Measurements from ENCODE around the gene CHRND. TPM values are rescaled to one million over a fixed set of nuclear protein-coding genes. Genes with fewer than 3 reads are reported as not detected.

Gene CHRND
- total and polyA plus RNA-seq, 2 of the 13 experiments (the other 11 are each of a cell fraction or from before 2014, with no cell fraction given) = 0.18 TPM; not detected in 1

DNA sequence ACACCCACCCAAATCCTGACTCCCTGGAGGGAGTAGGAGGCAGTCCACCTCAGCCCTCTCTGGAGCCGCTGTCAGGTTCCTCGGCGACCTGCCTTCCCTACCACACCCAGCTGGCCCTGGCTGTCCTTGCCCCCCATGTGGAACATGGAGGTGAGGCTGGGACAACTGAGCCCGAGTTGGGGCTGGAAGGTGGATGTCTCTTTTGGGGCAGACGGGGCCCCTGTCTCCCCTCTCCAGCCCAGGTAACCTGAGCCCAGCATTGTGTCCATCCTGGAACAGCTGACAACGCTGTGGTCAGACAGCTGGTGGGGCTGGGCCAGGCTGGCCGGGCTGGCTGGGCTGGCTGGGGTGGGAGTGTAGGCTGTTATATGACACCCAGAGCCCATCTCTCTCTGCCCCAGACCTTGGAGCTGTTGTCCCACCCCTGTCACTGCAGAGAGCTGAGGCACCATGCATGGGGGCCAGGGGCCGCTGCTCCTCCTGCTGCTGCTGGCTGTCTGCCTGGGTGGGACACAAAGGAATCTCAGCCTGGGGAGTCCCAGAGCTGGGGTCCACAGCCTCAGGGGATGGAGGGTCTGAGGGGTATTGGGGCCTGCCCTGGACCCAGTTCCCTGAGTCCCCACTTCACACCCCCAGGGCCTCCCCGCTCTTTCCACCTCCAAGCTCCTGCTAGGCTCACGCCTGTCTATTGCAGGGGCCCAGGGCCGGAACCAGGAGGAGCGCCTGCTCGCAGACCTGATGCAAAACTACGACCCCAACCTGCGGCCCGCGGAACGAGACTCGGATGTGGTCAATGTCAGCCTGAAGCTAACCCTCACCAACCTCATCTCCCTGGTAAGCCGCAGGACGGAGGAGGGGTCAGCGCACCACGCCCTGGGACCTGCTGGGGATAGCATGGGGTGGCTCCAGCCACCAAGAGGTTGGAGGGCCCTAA is 13.6 kb downstream of the CHRND start, which contains the start of gene CHRNG:
TSS of gene CHRNG (plus strand) at position 395 of the 934 bp plus-strand sequence. CDS start at position 451, 56 bp downstream.
- no peak within 1 kb of the TSS for H2AFZ ChIP-seq (ENCODE audit: low read length)
- no peak within 1 kb of the TSS for H3K4me2 ChIP-seq (ENCODE audit: low read depth, low read length)
- peak; percentile 34 for ATAC-seq
- in situ Hi-C loops (cut with HindIII; ENCODE audit: extremely low pct_ligation_motif_present, low pct_unique_long_range_greater_than_20kb) = no loop called here
- peaks cover 7% of the 10 kb centered on the region for H3K9me3 ChIP-seq (ENCODE audit: low read length)
- ChIA-PET CTCF (ENCODE audit: low intra/inter-chr PET ratio, low total read pairs) (no interaction called here), POLR2A (interaction anchor here (1.2 kb wide), 1 partner anchor 11 kb away, joined by 7 read pairs; the partner anchor contains the start of genes EIF4E2 and TIGD1)
- 0 out of 2 replicates have a peak, but pooled peaks cover 6% of the 10 kb centered on the region for H3K4me1 ChIP-seq (ENCODE audit: insufficient read depth, low read length)
- H3K27ac ChIP-seq (ENCODE audit: extremely low read length, insufficient read depth, low read length) = no peak within 1 kb of the TSS
- peaks cover 0 to 11% of the 10 kb centered on the region in 2 experiments; a peak in 2 of 5 replicates for H3K27me3 ChIP-seq (ENCODE audit: control insufficient read depth in 1 of 2, insufficient read depth in 2 of 2, low read length in 2 of 2)
- H3K4me3 ChIP-seq (replicated peaks in 1 of 3; ENCODE audit: insufficient read depth in 1 of 3, low read depth in 2 of 3, low read length in 3 of 3) = no peak within 1 kb of the TSS
- 43% methylated on average over 19 of the region's 23 CpGs for WGBS (ENCODE audit: low lambda C conversion rate)
- no peak for FAIRE-seq
- H3K36me3 ChIP-seq (replicated peaks in 1 of 2; ENCODE audit: control insufficient read depth in 1 of 2, insufficient read depth in 2 of 2, low read length in 2 of 2) = no peaks in the 10 kb centered on the region; a peak in 1 of 5 replicates
- no peaks in the 10 kb centered on the region; the same call in 1 of the 2 replicates for H4K20me1 ChIP-seq (ENCODE audit: insufficient read depth, low read length)
- no TSS peak for BruUV-seq (replicated peaks)
- intact Hi-C loops (cut with micrococcal nuclease; ENCODE audit: unreplicated experiment) = no loop called here
- H3K9ac ChIP-seq (ENCODE audit: insufficient read depth, low read depth, low read length) = no peak within 1 kb of the TSS
- no peak for DNase-seq (ENCODE audit: low spot score)
- no peaks in the 10 kb centered on the region for H3K79me2 ChIP-seq (ENCODE audit: insufficient read depth, low read length)
- TF ChIP-seq KDM2A (CRISPR knock-in tag; IDR thresholded peaks at IDR 0.05; ENCODE audit: borderline replicate concordance, low read depth) (0 out of 2 replicates have a peak, but pooled peaks have one; percentile 21), AGO2 (optimal IDR thresholded peaks at IDR 0.05; ENCODE audit: low read depth, low read length) (peak; percentile 73), POLR2A (IDR thresholded peaks at IDR 0.05; ENCODE audit: insufficient read depth in 1 of 2, low read depth in 2 of 2, low read length in 2 of 2) (0 out of 4 replicates have a peak, but pooled peaks of 1 of the 2 experiments have one; percentile 10), ZNF225 (CRISPR knock-in tag; IDR thresholded peaks at IDR 0.05) (0 out of 2 replicates have a peak, but pooled peaks have one; percentile 17), ZNF839 (CRISPR knock-in tag; IDR thresholded peaks at IDR 0.05; ENCODE audit: borderline replicate concordance) (no peak), CHD2 (IDR thresholded peaks at IDR 0.05; ENCODE audit: low read depth, low read length) (no peak), KAT8 (CRISPR knock-in tag; IDR thresholded peaks at IDR 0.05) (no peak), ZC3H13 (CRISPR knock-in tag; IDR thresholded peaks at IDR 0.05) (no peak), ZNF782 (CRISPR knock-in tag; IDR thresholded peaks at IDR 0.05; ENCODE audit: borderline replicate concordance) (no peak), ZFP90 (CRISPR knock-in tag; IDR thresholded peaks at IDR 0.05; ENCODE audit: borderline replicate concordance) (no peak), POLR2G (IDR thresholded peaks at IDR 0.05; ENCODE audit: low read depth, low read length) (no peak)
- TF ChIP-seq, protein P1, sequence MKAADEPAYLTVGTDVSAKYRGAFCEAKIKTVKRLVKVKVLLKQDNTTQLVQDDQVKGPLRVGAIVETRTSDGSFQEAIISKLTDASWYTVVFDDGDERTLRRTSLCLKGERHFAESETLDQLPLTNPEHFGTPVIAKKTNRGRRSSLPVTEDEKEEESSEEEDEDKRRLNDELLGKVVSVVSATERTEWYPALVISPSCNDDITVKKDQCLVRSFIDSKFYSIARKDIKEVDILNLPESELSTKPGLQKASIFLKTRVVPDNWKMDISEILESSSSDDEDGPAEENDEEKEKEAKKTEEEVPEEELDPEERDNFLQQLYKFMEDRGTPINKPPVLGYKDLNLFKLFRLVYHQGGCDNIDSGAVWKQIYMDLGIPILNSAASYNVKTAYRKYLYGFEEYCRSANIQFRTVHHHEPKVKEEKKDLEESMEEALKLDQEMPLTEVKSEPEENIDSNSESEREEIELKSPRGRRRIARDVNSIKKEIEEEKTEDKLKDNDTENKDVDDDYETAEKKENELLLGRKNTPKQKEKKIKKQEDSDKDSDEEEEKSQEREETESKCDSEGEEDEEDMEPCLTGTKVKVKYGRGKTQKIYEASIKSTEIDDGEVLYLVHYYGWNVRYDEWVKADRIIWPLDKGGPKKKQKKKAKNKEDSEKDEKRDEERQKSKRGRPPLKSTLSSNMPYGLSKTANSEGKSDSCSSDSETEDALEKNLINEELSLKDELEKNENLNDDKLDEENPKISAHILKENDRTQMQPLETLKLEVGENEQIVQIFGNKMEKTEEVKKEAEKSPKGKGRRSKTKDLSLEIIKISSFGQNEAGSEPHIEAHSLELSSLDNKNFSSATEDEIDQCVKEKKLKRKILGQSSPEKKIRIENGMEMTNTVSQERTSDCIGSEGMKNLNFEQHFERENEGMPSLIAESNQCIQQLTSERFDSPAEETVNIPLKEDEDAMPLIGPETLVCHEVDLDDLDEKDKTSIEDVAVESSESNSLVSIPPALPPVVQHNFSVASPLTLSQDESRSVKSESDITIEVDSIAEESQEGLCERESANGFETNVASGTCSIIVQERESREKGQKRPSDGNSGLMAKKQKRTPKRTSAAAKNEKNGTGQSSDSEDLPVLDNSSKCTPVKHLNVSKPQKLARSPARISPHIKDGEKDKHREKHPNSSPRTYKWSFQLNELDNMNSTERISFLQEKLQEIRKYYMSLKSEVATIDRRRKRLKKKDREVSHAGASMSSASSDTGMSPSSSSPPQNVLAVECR (CRISPR knock-in tag; IDR thresholded peaks at IDR 0.05; ENCODE audit: borderline replicate concordance) = 0 out of 2 replicates have a peak, but pooled peaks have one; percentile 25
- TF ChIP-seq, protein P2, sequence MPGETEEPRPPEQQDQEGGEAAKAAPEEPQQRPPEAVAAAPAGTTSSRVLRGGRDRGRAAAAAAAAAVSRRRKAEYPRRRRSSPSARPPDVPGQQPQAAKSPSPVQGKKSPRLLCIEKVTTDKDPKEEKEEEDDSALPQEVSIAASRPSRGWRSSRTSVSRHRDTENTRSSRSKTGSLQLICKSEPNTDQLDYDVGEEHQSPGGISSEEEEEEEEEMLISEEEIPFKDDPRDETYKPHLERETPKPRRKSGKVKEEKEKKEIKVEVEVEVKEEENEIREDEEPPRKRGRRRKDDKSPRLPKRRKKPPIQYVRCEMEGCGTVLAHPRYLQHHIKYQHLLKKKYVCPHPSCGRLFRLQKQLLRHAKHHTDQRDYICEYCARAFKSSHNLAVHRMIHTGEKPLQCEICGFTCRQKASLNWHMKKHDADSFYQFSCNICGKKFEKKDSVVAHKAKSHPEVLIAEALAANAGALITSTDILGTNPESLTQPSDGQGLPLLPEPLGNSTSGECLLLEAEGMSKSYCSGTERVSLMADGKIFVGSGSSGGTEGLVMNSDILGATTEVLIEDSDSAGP (CRISPR knock-in tag; IDR thresholded peaks at IDR 0.05; ENCODE audit: borderline replicate concordance) = peak; percentile 23; the same call in 1 of the 2 replicates
- TF ChIP-seq, protein P3, sequence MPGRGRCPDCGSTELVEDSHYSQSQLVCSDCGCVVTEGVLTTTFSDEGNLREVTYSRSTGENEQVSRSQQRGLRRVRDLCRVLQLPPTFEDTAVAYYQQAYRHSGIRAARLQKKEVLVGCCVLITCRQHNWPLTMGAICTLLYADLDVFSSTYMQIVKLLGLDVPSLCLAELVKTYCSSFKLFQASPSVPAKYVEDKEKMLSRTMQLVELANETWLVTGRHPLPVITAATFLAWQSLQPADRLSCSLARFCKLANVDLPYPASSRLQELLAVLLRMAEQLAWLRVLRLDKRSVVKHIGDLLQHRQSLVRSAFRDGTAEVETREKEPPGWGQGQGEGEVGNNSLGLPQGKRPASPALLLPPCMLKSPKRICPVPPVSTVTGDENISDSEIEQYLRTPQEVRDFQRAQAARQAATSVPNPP (CRISPR knock-in tag; IDR thresholded peaks at IDR 0.05) = no peak
